Effector CD8-positive, alpha-beta T cell (primary cell): ENCODE data around the gene NCKAP5L.
"Not testable (repeated sequence)": the region's sequence is repeated elsewhere in the genome, so short reads cannot be mapped to it uniquely, and the experiment has no call there.

Experiments used
- DNase-seq: peaks from one replicate; lab custom pipeline; 2025; lab: John Stamatoyannopoulos, UW

The NCKAP5L gene

GRCh38 chr12:49798248-49798647 is 30.0 kb downstream of the NCKAP5L start:
- no peak for DNase-seq

- no peak for DNase-seq
Observed at GRCh38 chr12:49797449-49797776, 30.8 kb downstream of the NCKAP5L start.

DNA sequence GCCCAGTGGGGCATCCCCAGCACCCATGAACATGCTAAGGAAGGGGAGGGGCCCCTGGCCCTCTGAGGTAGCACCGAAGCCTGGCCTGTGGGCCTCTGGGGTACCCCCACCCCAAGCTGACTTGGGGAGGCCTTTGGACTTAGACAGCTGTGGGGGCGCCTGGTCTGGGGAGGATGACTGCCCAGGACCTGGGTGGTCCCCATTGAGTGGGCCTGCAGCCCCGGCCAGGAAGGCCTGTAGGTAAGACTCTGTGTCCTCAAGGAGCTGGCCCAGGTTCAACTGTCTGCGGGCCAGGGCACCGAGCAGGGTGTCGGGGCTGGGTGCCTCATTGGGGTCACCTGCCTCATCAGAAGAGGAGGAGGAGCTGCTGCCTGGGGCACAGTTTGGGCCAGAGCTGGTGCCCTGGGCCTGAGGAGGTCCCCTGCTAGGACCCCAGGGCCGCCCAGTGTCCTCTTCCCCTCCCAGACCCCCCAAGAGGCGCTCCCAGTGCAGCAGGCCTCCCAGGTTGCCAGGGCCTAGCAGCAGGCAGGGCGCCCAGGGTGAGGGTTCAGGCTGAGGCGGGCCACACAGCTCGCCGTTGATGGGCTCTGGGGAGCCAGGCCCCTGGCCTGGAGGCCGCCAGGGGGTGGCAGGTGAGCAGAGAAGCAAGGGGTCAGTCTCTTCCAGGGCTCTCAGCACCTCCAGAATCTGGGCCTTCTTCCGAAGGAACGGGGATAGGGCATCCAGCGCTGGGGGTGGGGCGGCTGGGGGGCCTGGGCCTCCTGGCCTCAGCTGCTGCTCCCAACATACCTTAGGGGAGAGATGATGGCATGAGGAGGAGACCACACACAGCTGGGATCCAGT is 31.4 kb downstream of the NCKAP5L start:
- no peak for DNase-seq

DNA sequence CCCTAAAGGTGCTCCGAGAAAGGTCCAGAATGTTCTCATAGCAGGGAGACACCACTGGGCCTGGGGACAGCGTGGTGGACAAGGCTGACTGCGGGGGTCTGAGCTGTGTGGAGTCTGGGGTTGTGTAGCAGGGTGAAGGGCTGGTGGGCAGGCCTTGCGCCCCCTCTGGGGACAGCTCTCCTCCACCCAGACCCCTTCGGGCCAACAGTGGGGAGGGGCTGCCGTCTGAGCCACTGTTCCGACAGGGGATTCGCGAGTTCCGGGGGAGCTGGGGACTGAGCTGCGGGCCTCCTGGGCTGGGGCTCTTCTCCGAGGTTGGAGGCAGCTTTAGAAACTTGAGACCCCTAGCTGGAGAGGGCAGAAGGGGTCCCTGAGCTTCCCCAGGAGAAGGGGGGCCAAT is 32.1 kb downstream of the NCKAP5L start:
- DNase-seq: no peak

GRCh38 chr12:49795654-49796105 is 32.5 kb downstream of the NCKAP5L start:
- no peak for DNase-seq

GRCh38 chr12:49794811-49795653 is 33.2 kb downstream of the NCKAP5L start:
- no peak for DNase-seq

DNA sequence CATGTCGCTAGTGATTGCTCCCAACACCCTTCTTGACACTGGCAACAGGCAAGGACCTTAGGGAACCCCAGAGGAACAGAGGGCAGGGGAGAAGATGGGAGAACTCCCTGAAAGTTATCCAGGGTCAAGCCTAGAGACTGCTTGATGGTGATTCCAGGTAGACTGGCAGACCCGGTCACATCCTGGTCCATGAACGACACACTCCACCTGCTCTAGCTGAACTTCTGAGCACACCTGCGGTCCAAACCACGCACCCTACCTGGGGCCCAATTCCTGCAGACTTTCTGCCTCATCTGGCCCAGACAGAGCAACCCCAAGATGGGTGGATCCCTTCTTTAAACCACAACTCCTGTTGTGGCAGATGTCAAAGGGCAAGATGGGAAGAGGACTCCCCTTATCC is 34.2 kb downstream of the NCKAP5L start:
- no peak for DNase-seq

GRCh38 chr12:49793620-49794019 is 34.6 kb downstream of the NCKAP5L start:
- no peak for DNase-seq

DNA sequence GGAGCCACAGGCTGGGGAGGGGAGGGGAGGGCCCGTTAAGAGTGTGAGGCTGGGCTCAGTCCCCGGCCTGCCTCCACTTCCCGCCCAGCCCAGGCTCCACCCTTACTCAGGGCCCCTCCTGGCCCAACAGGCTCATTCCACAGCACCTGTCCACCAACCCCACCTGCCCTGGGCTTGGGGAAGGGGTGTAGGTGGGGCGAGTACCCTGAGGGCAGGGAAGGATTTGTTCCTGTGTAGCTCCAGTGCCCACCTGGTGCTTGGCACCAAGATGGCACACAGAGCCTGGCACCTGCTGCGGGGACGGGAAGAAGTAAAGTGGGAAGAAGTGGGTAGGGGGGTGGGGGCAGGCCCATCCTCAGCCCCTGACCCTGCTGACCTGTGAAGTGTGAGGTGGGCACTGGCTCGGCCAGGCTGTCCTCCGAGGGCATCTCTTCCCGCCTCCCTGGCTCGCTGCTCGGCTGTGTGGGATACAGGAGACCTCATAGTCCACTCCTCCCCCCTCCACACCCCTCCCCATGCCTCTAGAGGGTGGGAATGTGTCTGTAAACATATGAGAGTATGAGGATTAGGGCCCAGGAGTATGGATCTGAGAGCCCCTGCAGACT is 35.1 kb downstream of the NCKAP5L start:
- DNase-seq: no peak

- no peak for DNase-seq
Observed at GRCh38 chr12:49792181-49792970, 35.8 kb downstream of the NCKAP5L start.

DNA sequence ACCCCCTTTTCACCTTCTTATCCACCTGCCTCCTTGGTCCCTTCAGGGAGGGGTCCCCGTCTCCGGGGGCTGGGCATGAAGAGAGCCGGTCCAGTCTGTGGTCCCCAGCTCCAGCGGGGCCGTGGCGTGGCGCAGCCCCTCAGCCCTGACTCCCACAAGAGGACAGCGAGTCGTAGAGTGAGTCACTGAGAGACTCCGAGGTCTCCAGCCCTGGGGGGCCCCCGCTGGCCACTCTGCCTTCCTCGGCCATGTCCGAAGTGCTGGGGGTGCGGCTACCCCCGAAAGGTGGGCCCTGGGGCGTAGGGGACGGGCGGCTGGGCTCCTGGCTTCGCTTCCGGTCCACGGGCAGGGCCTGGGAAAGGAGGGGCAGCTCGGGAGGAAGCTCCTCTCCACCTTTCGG is 36.5 kb downstream of the NCKAP5L start:
- no peak for DNase-seq

DNA sequence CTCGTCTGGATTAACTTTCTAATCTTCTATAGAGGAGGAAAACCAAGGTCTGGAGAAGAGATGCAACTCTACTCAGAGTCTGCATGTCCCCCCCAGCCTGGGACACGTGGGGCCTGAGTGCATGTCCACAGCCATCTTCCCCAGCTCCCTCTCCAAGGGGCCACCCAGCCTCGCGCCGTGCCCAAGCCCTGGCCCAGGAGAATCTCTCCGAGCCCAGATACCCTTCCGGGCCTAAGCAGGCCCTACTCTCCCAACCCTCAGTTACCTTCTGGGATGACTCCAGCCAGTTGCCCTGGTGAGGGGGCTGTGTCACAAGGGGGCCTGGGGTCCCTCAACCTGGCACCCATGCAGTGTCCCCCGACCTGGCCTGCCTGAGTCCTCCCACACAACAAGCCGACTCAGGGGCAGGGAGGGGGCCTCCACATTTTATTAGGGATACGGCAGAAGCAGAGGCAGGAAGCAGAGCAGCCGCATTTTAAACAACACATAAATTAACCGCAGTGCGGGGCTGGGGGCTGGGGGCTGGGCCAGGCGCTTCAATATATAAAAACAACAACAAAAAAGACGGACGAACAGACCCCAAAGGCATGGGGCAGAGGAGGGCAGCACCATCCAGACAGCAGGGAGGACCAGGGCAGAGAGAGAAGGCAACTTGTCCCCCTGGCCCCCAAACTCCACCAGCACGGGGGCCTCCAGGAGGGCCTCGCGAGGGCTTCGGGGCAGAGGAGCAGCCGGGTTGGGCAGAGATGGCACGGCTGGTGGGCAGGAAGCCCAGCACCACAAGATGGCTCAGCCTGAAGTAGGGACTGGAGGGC is 37.3 kb downstream of the NCKAP5L start:
- no peak for DNase-seq

DNA sequence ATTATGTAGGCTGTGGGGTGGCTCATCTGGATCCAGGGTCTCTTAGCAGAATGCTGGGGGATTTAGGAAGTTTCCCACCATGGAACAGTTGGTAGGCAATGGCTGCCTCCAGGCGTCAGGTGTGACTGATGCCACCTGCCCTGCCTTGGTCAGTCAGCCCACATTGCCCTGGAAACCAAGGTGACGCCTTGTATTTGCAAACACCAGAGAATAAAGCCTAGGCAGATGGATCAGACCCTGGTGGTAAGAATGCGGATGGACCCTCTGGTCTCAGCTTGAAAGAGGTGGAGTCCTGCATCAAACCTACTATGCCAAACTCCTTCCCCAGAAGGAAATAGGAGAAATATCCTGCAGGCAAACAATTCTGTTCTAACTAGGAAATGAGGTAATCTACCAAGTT is 38.2 kb downstream of the NCKAP5L start:
- no peak for DNase-seq

DNA sequence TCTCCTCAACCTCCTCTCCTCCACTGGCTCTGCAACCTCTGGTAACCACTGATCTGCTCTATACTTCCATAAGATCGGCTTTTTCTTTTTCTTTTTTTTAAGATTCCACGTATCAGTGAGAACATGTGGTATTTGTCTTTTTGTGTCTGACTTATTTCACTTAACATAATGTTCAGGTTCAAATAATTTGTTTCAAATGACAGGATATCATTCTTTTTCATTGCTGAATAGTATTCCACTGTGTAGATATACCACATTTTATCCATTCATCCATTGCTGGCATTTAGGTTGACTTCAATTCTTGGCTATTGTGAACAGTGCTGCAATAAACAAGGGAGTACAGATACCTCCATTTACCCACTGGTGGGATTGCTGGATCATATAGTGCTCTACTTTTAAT is 40.5 kb downstream of the NCKAP5L start:
- no peak for DNase-seq

DNA sequence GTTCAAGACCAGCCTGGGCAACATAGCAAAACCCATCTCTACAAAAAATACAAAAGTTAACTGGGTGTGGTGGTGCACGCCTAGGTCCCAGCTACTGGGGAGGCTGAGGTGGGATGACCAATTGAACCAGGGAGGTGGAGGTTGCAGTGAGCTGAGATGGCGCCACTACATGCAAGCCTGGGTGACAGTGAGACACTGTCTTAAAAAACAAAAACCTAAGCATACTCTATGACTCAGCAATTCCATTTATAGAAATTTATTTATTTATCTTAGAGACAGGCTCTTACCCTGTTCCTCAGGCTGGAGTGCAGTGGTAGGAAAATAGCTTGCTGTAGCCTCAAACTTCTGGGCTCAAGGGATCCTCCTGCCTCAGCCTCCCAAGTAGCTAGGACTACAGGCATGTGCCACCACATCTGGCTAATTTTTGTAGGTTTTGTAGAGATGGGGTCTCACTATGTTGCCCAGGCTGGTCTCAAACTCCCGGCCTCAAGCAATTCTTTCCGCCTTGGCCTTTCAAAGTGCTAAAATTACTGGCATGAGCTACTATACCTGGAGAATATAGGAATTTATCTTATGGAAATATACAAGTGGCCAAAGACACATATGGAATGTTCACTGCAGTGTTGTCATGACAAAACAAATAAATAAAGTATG is 43.3 kb downstream of the NCKAP5L start:
- DNase-seq: no peak

DNA sequence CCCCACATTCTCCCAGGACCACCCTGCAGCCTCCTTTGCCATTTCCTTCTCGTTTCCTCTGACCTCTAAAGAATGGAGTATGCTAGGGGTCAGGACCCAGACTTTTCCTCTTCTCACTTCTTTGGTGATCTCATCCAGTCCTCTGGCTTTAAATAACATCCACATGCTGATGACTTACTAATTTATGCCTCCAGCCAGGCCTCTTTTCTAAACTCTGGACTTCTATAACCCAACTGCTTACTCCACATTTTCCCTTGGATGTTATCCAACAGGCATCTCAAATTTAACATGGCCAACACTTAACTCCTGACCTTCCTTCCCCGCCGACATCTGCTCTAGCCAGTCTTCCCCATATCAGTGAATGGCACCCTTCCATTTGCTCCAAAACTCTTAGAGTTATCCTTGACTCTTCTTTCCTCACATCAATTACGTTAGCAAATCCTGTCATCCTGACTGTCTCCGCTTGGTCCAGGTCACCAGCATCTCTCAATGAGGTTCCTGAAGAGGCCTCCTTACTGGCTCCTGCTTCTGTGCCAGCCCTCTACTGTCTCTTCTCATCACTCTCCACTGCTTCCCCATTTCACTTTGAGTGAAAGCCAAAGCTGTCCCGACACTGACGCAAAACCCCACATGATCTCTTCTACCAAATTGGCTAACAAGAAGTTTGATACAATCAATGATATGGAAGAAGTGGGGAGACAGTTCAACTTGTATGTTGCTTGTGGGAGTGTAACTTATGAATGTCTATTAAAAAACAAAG is 44.1 kb downstream of the NCKAP5L start:
- no peak for DNase-seq

GRCh38 chr12:49780914-49781313 is 47.3 kb downstream of the NCKAP5L start:
- DNase-seq: not testable (repeated sequence)

DNA sequence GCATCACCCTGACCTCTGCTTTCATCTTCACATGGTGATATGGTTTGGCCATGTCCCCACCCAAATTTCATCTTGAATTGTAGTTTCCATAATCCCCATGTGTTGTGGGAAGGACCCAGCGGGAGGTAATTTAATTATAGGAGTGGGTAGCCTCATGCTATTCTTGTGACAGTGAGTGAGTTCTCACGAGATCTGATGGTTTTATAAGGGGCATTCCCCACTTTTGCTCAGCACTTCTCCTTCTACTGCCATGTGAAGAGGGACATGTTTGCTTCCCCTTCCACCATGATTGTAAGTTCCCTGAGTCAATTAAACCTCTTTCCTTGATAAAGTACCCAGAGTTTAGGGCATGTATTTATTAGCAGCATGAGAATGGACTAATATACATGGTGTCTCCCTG is 48.6 kb downstream of the NCKAP5L start:
- DNase-seq: no peak

- DNase-seq: peak; percentile 70
Observed at GRCh38 chr12:49777800-49778748, 50.1 kb downstream of the NCKAP5L start.
